Central memory CD8-positive, alpha-beta T cell (primary cell): Measurements from ENCODE around the gene LIME1.
A peak's percentile ranks its signal among the peaks of the same experiment; 100 is the strongest.

Experiments used
- ATAC-seq: fragments of 150-1000 bp; cut with Tn5 transposase; replicated peaks from 2 replicates; pipeline ENCODE4 v1.10.0; 2022; ENCODE audit warnings: mild to moderate bottlenecking, moderate FRiP score, moderate number of reproducible peaks; ENCODE audit not compliant: poor library complexity, severe bottlenecking; ENCODE audit errors: extremely low read depth
- DNase-seq, 2 donors: peaks; one replicate each; pipeline ENCODE4 v3.0.0; 2021; ENCODE audit warnings: low spot score in 2 of 2
- H3K27ac Mint-ChIP-seq: one replicate; pipeline ENCODE4 v1.8.0; 2022; ENCODE audit warnings: low read depth, mild to moderate bottlenecking, moderate library complexity, mixed read lengths
- H3K27me3 Mint-ChIP-seq: one replicate; pipeline ENCODE4 v1.8.0; 2022; ENCODE audit warnings: mixed read lengths
- H3K36me3 Mint-ChIP-seq: one replicate; pipeline ENCODE4 v1.8.0; 2022; ENCODE audit warnings: mild to moderate bottlenecking, moderate library complexity, mixed read lengths; ENCODE audit not compliant: insufficient read depth
- H3K4me1 Mint-ChIP-seq: one replicate; pipeline ENCODE4 v1.8.0; 2022; ENCODE audit warnings: mixed read lengths
- H3K4me3 Mint-ChIP-seq: one replicate; pipeline ENCODE4 v1.8.0; 2022; ENCODE audit warnings: mild to moderate bottlenecking, moderate library complexity, mixed read lengths
- H3K9me3 Mint-ChIP-seq: one replicate; pipeline ENCODE4 v1.8.0; 2022; ENCODE audit warnings: mixed read lengths

The LIME1 gene, protein sequence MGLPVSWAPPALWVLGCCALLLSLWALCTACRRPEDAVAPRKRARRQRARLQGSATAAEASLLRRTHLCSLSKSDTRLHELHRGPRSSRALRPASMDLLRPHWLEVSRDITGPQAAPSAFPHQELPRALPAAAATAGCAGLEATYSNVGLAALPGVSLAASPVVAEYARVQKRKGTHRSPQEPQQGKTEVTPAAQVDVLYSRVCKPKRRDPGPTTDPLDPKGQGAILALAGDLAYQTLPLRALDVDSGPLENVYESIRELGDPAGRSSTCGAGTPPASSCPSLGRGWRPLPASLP

DNA sequence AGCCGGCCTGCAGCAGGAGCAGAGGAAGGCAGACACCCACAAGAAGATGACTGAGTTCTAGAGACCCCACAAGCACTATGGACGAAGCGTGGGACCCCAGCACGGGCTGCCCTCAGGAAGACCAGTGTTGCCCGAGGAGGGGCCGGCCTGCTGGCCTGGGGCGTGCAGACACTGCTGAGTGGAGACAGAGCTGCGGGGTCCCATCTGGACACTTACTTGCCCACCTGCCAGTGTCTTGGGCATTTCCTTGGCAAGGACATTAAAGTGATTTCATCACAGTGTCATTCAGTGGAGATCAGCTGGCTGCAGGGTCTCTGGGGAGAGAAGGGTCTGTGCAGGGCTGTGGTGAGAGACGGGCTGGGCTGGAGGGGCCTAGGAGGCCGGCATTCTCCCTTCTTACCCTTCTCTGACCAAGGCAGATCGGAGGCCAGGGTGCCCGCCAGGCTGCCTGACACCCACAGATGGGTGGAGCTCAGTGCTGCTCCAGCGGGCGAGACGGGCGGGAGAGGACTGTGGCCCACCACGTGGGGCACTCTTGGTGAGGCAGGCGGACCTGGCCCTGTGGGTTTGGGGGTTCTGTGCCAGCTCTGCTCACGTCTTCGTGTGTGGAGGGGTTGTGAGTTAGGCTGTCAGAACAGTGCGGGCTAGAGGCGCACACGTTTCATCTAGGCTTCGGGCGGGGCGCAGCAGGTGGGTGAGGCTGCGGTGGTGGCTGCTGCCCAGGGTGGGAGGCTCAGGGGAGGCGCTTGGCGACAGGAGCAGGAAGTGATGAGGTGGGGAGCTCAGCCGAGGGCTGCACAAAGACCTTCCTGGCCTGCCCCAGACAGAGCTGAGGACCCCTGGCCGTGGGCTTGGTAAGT is at the start of gene LIME1:
Gene LIME1 (plus strand): TSS at position 806 of the 860 bp plus-strand sequence. CDS start 886 bp downstream, outside the sequence.
- H3K27me3 Mint-ChIP-seq: no peaks in the 10 kb centered on the region
- peaks cover 36% of the 10 kb centered on the region for H3K36me3 Mint-ChIP-seq
- no peaks in the 10 kb centered on the region for H3K9me3 Mint-ChIP-seq
- H3K4me3 Mint-ChIP-seq: peak within 1 kb of the TSS; percentile 94
- peak within 1 kb of the TSS; percentile 90 for H3K27ac Mint-ChIP-seq
- DNase-seq: peak; percentile 70 to 84
- peaks cover 24% of the 10 kb centered on the region for H3K4me1 Mint-ChIP-seq
- ATAC-seq: peak; percentile 78

DNA sequence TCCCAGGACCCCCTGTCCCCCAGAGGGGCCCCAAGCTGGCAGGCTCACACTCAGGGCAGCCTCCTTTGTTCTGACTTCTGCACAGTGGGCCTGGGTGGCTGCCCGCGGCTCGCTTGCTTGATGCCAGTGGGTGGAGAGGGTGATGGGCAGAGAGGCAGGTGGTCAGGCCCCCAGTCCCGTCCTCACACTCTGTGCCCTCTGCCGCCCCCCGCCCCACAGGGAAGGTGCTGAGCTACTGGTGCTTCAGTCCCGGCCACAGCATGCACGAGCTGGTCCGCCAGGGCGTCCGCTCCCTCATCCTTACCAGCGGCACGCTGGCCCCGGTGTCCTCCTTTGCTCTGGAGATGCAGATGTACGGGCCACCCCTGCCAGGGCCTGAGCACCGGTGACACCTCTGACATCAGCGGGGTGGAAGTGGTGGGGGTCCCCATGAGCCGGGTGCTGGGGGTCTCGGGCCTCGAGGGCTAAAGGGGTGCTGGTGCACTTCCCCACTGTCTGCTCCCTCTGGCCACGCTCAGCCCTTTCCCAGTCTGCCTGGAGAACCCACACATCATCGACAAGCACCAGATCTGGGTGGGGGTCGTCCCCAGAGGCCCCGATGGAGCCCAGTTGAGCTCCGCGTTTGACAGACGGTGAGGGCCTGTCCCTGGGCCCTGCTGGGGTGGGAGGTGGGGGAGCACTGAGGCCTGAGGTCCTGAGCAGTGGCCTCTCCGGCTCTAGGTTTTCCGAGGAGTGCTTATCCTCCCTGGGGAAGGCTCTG is 48.9 kb upstream of the LIME1 start:
- Mint-ChIP-seq H3K27me3 (no peaks in the 10 kb centered on the region), H3K9me3 (no peaks in the 10 kb centered on the region)

DNA sequence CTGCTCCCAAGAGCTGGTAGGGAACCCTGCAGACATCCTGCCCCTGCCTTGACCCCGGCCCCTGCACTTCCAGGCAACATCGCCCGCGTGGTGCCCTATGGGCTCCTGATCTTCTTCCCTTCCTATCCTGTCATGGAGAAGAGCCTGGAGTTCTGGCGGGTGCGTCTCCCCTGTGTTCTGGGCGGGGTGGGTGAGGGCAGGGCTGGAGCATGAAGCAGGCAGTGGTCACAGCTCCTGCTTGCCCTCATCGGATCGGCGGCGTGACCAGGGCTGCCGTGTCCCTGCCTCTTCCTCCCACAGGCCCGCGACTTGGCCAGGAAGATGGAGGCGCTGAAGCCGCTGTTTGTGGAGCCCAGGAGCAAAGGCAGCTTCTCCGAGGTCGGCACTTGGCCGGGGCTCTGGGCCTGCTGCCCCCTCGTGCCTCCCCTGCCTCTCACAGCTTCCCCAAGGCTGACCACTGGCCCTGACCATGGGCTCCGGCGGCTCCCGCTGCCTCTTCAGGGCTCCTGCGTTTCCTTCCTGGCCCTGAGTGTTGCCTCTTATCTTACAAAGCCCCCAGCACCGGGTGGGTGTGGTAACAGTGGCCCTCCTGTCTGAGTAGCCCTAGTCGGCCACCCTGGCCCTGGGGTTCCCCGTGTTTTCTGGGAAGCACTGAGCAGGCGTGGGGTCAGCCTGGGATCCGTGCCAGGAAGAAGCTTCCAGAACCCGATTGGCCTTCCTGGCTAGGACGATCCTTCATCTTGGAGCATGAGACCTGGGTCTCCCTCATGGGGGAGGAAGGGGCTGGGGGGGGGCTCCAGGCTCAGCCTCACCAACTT is 48.0 kb upstream of the LIME1 start:
- Mint-ChIP-seq H3K27me3 (no peaks in the 10 kb centered on the region), H3K4me3 (no peak overlapping the region), H3K27ac (no peak overlapping the region), H3K4me1 (peaks cover 4% of the 10 kb centered on the region), H3K9me3 (no peaks in the 10 kb centered on the region), H3K36me3 (peaks cover 20% of the 10 kb centered on the region)
- DNase-seq (no peak), ATAC-seq (no peak)

More for the DNA sequence above, 48.9 kb upstream of the LIME1 start:
- Mint-ChIP-seq H3K4me3 (no peak overlapping the region), H3K27ac (no peak overlapping the region), H3K4me1 (peaks cover 4% of the 10 kb centered on the region), H3K36me3 (peaks cover 13% of the 10 kb centered on the region)
- ATAC-seq: no peak
- no peak for DNase-seq

DNA sequence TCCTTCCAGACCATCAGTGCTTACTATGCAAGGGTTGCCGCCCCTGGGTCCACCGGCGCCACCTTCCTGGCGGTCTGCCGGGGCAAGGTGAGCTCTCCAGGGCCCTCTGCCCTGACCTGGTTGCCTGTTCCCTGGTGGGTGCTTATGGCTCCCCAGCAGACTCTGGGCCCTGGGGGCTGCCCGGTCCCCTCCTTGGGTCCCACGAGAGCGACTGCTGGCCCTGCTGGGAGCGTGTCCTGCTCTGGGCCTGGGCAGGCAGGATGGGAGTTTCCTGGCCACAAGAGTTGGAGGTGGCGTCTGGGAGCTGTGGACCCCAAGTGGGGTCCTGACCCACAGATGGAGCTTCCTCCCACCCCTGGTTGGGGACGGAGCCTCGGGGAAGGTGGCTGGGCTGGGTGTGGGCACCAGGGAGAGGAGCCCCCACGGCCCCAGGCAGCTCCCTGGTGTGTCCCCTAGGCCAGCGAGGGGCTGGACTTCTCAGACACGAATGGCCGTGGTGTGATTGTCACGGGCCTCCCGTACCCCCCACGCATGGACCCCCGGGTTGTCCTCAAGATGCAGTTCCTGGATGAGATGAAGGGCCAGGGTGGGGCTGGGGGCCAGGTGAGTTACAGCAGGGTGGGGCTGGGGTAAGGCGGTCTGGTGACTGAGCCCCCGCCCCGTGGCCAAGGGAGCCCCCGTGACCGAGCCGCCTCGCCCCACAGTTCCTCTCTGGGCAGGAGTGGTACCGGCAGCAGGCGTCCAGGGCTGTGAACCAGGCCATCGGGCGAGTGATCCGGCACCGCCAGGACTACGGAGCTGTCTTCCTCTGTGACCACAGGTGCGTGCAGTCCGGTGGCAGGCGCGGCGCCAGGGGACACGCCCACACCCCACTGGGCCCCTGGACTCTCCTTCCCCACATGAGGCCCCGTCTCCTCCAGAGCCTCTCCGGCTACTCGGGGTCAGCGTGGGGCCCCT is 47.1 kb upstream of the LIME1 start:
- H3K27ac Mint-ChIP-seq: no peak overlapping the region
- DNase-seq: no peak
- H3K4me1 Mint-ChIP-seq: peaks cover 9% of the 10 kb centered on the region
- H3K36me3 Mint-ChIP-seq: peaks cover 26% of the 10 kb centered on the region
- H3K4me3 Mint-ChIP-seq: no peak overlapping the region
- no peaks in the 10 kb centered on the region for H3K27me3 Mint-ChIP-seq
- ATAC-seq: no peak
- H3K9me3 Mint-ChIP-seq: no peaks in the 10 kb centered on the region

DNA sequence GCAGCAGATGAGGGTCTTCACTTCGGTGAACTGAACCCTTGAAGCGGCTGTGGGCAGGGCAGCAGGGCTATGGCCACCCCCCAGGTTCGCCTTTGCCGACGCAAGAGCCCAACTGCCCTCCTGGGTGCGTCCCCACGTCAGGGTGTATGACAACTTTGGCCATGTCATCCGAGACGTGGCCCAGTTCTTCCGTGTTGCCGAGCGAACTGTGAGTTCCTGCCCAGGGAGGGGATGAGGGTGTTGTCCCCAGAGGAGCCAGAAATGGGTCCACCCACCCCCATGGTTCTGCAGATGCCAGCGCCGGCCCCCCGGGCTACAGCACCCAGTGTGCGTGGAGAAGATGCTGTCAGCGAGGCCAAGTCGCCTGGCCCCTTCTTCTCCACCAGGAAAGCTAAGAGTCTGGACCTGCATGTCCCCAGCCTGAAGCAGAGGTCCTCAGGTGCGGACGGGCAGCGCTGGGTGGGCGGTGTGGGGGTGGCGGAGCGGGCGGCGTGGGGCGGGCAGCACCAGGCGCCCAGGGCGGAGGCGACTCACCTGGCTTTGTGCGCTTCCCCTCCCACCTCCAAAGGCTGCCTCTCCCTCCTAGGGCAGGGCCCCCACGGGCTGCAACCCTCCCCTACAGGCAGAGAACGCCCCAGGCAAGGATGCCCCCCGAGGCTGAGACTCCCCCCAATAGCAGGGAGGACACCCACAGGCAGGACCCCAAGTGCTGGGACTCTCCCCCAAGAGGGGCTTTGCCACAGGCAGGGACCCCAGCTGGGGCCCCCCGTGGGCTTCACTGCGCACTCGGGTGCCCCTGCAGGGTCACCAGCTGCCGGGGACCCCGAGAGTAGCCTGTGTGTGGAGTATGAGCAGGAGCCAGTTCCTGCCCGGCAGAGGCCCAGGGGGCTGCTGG is 46.2 kb upstream of the LIME1 start:
- Mint-ChIP-seq H3K9me3 (no peaks in the 10 kb centered on the region), H3K36me3 (peaks cover 26% of the 10 kb centered on the region), H3K27ac (no peak overlapping the region), H3K4me3 (no peak overlapping the region), H3K4me1 (peaks cover 9% of the 10 kb centered on the region), H3K27me3 (no peaks in the 10 kb centered on the region)
- no peak for DNase-seq
- no peak for ATAC-seq

DNA sequence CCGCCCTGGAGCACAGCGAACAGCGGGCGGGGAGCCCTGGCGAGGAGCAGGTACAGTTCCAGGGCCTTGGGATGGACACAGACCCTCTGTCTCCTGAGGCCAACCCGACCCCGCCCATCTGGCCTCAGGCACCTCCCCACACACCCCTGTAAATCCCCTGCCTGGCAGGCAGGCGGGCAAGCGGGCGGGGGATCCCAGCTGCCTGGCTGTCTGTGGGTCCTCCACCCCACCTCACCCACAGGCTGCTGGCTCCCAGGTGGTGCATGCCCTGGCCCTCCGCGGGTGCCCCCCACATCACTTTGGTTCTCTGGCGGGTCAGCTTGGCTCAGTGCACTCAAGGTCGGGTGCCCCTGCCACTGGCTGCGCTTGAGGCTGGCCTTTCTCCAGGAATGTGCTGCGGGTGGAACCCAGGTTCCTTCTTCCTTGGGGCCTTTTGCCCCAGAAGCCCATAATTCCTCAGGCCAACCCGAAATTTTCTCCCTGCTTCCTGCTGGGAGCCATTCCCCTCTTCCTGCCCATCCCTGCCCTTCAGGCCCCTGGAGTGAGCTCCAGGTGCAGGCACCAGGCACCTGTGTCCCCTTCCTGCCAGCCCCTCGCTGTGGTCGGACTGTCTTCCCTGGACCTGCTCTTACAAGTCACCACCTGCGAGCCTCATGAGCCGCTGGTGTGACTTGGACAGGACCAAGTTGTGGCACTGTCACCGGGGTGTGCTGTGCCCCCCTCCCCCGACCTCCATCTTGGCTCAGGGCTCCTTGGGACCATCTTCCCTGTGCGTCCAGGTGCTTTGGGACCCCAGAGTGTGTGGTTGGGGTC is 45.4 kb upstream of the LIME1 start:
- Mint-ChIP-seq H3K36me3 (peaks cover 30% of the 10 kb centered on the region), H3K4me3 (peak overlapping the region; percentile 11), H3K27ac (no peak overlapping the region), H3K27me3 (no peaks in the 10 kb centered on the region), H3K9me3 (no peaks in the 10 kb centered on the region), H3K4me1 (peaks cover 11% of the 10 kb centered on the region)
- ATAC-seq (no peak), DNase-seq (no peak)

DNA sequence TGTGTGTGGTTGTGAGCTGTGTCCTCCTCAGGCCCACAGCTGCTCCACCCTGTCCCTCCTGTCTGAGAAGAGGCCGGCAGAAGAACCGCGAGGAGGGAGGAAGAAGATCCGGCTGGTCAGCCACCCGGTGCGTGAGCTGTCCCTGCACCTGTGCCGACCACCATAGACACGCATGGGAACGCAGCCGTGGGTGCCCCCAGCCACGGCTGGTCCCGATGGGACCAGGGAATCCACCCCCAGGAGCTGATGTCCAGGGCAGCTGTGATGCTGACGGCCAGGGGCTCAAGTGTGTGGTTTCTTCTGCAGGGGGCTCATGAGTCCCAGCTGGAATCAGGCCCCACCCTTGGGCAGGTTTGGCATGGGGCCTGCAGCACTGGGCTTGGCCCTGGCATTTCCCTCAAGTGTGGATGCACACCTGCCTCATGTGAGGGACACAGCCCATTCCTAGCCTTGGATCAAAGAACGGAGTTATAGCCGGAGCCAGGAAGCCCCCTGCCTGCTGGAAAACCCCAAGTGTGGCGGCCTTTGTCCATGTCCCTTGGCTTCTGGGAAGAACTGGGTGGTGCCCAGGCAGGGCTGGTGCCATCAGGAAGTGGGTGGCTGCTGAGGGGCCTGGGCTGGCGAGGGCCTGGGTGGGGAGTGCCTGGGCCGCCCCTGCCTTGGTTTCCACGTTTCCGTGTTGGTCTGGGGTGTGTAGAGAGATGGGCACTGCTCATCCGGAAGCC is 44.6 kb upstream of the LIME1 start:
- Mint-ChIP-seq H3K27ac (peak overlapping the region; percentile 96), H3K4me3 (no peak overlapping the region), H3K4me1 (peaks cover 14% of the 10 kb centered on the region), H3K27me3 (no peaks in the 10 kb centered on the region), H3K36me3 (peaks cover 32% of the 10 kb centered on the region), H3K9me3 (no peaks in the 10 kb centered on the region)
- DNase-seq (no peak), ATAC-seq (no peak)

DNA sequence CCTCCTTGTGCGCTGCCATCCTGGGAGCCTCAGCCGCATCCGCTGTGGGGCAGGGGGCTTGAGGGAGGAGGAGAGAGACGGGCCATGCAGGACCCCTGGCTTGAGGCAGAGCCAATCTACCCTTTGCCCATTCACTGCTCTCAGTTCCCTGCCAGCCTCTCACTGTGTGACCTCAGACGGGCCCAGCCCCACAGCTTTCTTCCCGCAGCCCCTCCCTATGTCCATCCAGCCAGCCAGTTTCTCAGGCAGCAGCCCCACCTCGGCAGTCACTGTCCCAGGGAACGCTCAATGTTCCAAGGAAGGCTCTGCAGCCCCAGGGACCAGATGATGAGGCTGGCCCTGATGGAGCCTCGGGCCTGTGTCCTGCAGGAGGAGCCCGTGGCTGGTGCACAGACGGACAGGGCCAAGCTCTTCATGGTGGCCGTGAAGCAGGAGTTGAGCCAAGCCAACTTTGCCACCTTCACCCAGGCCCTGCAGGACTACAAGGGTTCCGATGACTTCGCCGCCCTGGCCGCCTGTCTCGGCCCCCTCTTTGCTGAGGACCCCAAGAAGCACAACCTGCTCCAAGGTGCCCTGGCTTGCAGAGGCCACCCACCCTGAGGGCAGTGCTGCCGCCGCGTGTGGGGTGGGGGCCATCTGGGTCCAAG is 43.9 kb upstream of the LIME1 start:
- H3K27ac Mint-ChIP-seq: peak overlapping the region; percentile 96
- DNase-seq (no peak), ATAC-seq (no peak)
- H3K4me3 Mint-ChIP-seq: peak overlapping the region; percentile 25
- H3K9me3 Mint-ChIP-seq: no peaks in the 10 kb centered on the region
- H3K4me1 Mint-ChIP-seq: peaks cover 14% of the 10 kb centered on the region
- no peaks in the 10 kb centered on the region for H3K27me3 Mint-ChIP-seq
- H3K36me3 Mint-ChIP-seq: peaks cover 32% of the 10 kb centered on the region

DNA sequence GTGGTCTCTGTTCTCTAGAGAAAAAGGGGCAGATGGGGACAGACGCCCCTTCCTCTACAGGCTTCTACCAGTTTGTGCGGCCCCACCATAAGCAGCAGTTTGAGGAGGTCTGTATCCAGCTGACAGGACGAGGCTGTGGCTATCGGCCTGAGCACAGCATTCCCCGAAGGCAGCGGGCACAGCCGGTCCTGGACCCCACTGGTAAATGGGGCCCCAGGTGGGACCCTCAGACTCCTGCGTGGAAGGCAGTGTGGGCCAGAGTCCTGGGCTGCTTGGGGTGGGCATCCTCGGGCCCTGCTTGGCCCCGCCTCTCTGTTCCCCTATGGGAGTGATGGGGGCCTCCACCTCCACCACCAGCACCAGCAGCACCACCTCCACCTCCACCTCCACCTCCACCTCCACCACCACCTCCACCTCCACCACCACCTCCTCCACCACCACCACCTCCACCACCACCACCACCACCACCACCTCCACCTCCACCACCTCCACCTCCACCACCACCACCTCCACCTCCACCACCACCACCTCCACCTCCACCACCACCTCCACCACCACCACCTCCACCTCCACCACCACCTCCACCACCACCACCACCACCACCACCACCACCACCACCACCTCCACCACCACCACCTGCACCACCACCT is 43.3 kb upstream of the LIME1 start:
- Mint-ChIP-seq H3K9me3 (no peaks in the 10 kb centered on the region), H3K4me1 (peaks cover 14% of the 10 kb centered on the region), H3K4me3 (peak overlapping the region; percentile 68), H3K27me3 (no peaks in the 10 kb centered on the region), H3K27ac (peak overlapping the region; percentile 96), H3K36me3 (peaks cover 35% of the 10 kb centered on the region)
- DNase-seq (no peak), ATAC-seq (no peak)
